ENCODE data around the gene UBE2C.

UBE2C gene

GRCh38 chr20:45833030-45833882 is 20.8 kb downstream of the UBE2C start, which contains the start of gene SNX21:
Gene SNX21, plus strand, starts transcription at chr20:45833799. Its CDS starts 121 bp downstream, at chr20:45833920.
- peak; percentile 15 for DNase-seq (ENCODE audit: low read depth)

- peak; percentile 38 for DNase-seq (ENCODE audit: low read depth)
Measured at GRCh38 chr20:45833883-45834796, 21.7 kb downstream of the UBE2C start.

GRCh38 chr20:45834797-45835161 is 22.3 kb downstream of the UBE2C start:
- DNase-seq (ENCODE audit: low read depth), result no peak

GRCh38 chr20:45835329-45835765 is 22.9 kb downstream of the UBE2C start:
- DNase-seq (ENCODE audit: low read depth), result no peak

- no peak for DNase-seq (ENCODE audit: low read depth)
Measured at GRCh38 chr20:45835825-45836224, 23.4 kb downstream of the UBE2C start.

GRCh38 chr20:45836841-45837240 is 24.4 kb downstream of the UBE2C start:
- no peak for DNase-seq (ENCODE audit: low read depth)

GRCh38 chr20:45840700-45841198 is 28.3 kb downstream of the UBE2C start:
- DNase-seq (ENCODE audit: low read depth), result no peak

- DNase-seq (ENCODE audit: low read depth), result no peak
Measured at GRCh38 chr20:45841407-45842129, 29.1 kb downstream of the UBE2C start.

- no peak for DNase-seq (ENCODE audit: low read depth)
Measured at GRCh38 chr20:45842169-45842812, 29.8 kb downstream of the UBE2C start.

GRCh38 chr20:45843506-45843905 is 31.1 kb downstream of the UBE2C start:
- DNase-seq (ENCODE audit: low read depth), result no peak

- DNase-seq (ENCODE audit: low read depth), result no peak
Measured at GRCh38 chr20:45845452-45845851, 33.0 kb downstream of the UBE2C start.

GRCh38 chr20:45848421-45848820 is 36.0 kb downstream of the UBE2C start:
- DNase-seq (ENCODE audit: low read depth), result no peak

GRCh38 chr20:45848969-45849582 is 36.6 kb downstream of the UBE2C start:
- no peak for DNase-seq (ENCODE audit: low read depth)

GRCh38 chr20:45850238-45850637 is 37.8 kb downstream of the UBE2C start:
- DNase-seq (ENCODE audit: low read depth), result no peak

- DNase-seq (ENCODE audit: low read depth), result no peak
Measured at GRCh38 chr20:45850926-45851325, 38.5 kb downstream of the UBE2C start.

- DNase-seq (ENCODE audit: low read depth), result no peak
Measured at GRCh38 chr20:45851501-45851900, 39.1 kb downstream of the UBE2C start.

- no peak for DNase-seq (ENCODE audit: low read depth)
Measured at GRCh38 chr20:45852326-45852725, 39.9 kb downstream of the UBE2C start.

GRCh38 chr20:45853484-45853883 is 41.0 kb downstream of the UBE2C start:
- no peak for DNase-seq (ENCODE audit: low read depth)

- peak; percentile 80 for DNase-seq (ENCODE audit: low read depth)
Measured at GRCh38 chr20:45857114-45857881, 44.9 kb downstream of the UBE2C start, which contains the start of the genes ACOT8 and ZSWIM3. Gene ACOT8, minus strand, starts transcription at chr20:45857392. Its CDS starts 77 bp downstream, at chr20:45857315. Gene ZSWIM3, plus strand, starts transcription at chr20:45857614. Its CDS starts 212 bp downstream, at chr20:45857826.

GRCh38 chr20:45857882-45858216 is 45.4 kb downstream of the UBE2C start:
- peak; percentile 47 for DNase-seq (ENCODE audit: low read depth)

Measured in activated T-cell treated with anti-CD3 and anti-CD28 coated beads for 48 hours (primary cell).